NCI-H510A treated with DMSO at 0.1 percent for 48 hours (cell line): Measurements from ENCODE around the gene SYT4.
"Not testable (repeated sequence)": the region's sequence is repeated elsewhere in the genome, so short reads cannot be mapped to it uniquely, and the experiment has no call there.

ENCODE experiments used
- DNase-seq: peaks from one replicate; lab custom pipeline; 2025; lab: John Stamatoyannopoulos, UW

The SYT4 gene

GRCh38 chr18:43277164-43277600 is at the start of gene SYT4:
TSS of gene SYT4 (minus strand) at chr18:43277490. CDS start at chr18:43277281, 209 bp downstream.
- DNase-seq = peak; percentile 96

GRCh38 chr18:43322132-43322531 is 44.8 kb upstream of the SYT4 start:
- no peak for DNase-seq

DNA sequence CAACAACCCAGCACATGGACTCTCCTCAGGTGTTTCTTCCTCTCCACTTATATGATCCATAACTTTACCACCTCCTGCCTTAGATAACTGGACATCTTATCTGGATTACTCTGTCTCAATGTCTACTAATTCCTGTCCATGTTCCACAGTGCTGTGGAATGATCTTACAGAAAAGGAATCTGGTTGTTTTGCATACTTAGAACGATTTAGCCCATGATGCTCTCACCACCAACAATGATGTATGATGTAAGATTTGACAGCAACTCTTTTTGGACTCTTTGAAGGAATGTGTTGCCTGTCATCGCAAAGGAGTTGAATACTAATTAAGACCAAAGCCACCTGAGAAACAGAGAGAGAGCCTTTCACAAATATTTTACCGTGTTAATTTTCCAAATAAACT is 37.7 kb upstream of the SYT4 start:
- no peak for DNase-seq

- no peak for DNase-seq
Measured at GRCh38 chr18:43312891-43313290, 35.6 kb upstream of the SYT4 start.

- DNase-seq = no peak
Measured at GRCh38 chr18:43310239-43310638, 32.9 kb upstream of the SYT4 start.

DNA sequence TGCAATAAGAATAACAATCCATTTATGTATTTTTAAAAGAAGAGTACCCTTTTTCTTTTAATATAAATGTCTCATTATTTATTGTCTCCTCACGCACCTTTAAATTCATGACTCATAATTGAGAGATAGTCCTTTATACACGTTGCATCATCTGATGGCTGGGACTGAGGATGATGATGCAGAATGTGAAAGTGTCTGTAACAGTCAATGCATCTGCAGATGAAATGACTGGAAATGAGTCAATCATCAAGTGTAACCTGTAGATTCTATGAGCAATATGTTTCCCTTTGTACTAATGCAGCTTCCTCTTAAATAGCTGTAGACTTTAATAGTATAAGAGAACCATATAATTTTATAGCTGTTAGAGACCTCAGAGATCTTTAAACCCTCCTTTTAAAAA is 26.1 kb upstream of the SYT4 start:
- DNase-seq = no peak

GRCh38 chr18:43286187-43286586 is 8.9 kb upstream of the SYT4 start:
- not testable (repeated sequence) for DNase-seq

DNA sequence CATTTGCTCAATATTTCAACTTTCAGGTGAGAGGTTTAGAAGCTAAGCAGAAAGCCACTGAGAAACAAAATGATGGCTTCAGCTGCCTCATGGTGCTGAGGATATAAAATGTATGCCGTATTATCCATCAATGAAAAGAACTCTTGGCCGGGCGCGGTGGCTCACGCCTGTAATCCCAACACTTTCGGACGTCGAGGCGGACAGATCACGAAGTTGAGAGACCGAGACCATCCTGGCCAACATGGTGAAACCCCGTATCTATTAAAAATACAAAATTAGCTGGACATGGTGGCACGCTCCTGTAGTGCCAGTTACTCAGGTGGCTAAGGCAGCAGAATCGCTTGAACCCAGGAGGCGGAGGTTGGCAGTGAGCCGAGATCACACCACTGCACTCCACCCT is 6.0 kb upstream of the SYT4 start:
- DNase-seq = no peak

- DNase-seq = peak; percentile 98
Measured at GRCh38 chr18:43279015-43279744, 1.9 kb upstream of the SYT4 start.

GRCh38 chr18:43278355-43278754 is 1.1 kb upstream of the SYT4 start:
- peak; percentile 43 for DNase-seq

DNA sequence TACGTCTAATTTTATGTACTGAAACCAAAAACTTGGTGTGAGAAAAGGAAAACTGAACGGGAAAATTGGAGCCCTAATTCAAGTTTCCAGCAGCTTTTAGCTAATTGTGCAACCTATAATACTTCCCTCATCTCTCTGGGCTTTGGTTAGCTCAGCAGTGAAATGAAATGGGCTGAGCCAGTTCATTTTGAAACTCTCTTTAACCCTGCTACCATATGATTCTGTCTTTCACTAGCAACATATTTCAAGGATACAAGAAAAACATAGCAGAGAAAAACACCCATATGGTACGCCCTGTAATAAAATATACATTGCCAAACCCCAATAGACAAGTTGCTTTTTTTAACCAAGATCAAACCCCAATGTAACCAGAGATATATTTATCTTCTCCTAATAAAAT is 799 bp downstream of the SYT4 start:
- DNase-seq = peak; percentile 48

DNA sequence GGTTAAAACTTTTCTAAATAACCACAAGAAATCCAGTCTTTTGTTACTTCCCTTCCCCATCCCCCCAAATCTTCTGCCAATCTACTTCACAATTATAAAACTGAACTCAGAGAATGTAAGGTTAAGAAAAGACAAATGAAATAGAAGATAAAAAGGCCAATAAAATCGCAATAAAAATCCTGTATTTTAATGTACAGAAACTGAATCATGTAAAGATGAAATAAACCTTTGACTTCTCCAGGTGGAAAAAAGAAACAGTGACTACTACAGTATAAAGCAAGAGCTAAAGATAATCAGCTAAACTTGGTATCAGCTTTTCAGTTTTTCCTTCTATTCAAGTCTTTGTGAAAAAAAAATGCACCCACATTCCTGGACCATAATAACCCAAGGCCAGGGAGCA is 1.7 kb downstream of the SYT4 start:
- DNase-seq = peak; percentile 55

DNA sequence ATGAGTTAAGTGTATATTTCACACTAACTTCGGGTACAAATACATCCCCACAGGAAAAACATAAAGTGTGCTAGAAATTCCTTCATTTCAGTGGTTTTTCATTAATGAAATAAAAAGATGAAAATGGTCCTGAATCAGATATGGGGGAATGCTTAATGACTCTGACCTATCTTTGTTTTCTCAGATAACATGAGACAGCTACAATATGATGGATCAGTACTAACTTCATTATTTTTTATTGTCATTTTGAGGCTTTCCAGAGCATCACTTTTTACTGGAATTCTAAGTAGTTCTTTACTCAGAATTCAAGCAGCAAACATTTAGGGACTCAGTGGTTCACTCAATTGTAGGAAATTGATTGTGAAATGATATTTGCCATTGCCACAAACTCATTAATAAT is 2.8 kb downstream of the SYT4 start:
- no peak for DNase-seq

- DNase-seq = peak; percentile 73
Measured at GRCh38 chr18:43271593-43272432, 5.5 kb downstream of the SYT4 start.

DNA sequence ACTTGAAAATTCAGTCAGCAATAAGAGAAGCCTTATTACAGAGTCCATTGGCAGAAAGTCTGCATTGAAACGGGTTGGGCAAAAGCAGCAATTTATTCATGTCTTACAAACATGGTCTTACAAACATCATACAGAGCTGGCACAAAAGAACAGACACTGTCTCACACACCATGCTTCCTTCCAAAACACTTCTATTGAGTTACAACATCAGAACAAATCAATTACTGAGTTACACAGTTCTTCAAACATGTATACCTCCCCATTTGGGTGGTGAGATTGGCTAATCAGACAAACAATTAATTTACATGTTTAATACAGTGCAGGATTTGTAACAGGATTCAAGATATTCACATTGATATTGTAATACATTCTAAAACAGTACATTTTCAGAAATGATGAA is 9.5 kb downstream of the SYT4 start:
- no peak for DNase-seq

- DNase-seq = peak; percentile 25
Measured at GRCh38 chr18:43265465-43265864, 11.8 kb downstream of the SYT4 start.

DNA sequence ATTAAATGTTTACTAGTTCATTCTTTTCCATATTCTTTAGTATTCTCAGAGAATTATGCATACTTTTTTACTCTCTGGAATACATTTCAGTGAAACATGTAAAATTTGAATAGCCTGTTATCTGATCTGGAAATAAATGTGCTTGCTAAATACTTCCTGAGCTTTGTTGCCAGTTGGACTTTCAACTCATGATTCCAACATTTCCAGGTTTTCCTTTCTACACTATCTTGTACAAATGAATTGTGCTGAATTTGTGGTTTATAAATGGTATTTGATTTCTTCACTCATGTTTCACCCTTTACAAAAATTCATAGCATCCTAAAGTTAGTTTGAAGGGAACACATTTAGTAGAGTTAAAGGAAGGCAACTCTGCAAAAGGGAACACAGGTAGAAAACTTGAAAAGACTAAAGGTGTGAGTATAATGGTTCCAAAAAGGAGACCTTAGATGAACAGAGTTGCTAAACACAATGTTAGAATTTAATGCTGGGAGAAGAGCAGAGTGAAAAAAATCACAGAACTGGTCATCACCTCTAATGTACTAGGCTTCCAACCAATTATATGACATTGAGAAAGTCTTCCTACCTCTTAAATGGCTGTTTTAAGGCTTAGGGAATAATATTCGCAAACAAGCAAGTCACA is 28.6 kb downstream of the SYT4 start:
- no peak for DNase-seq

DNA sequence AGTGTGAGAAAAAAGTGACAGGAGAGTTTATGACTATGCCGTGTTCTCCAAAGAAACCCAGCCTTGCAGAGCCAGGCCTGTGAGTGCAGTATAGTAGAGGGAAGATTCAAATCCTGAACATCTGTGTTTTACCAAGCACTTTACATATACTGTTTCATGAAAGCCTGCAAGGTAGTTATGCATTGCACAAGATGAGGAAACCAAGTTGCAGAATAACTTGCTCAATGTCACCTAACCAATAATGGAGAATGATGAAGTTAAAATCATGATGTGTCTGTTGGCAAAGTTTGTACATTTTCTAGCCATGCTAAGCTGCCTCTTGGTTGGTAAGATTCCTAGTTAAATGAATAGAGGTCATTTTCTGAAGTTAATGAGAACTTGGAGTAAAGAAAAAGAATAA is 29.3 kb downstream of the SYT4 start:
- no peak for DNase-seq

DNA sequence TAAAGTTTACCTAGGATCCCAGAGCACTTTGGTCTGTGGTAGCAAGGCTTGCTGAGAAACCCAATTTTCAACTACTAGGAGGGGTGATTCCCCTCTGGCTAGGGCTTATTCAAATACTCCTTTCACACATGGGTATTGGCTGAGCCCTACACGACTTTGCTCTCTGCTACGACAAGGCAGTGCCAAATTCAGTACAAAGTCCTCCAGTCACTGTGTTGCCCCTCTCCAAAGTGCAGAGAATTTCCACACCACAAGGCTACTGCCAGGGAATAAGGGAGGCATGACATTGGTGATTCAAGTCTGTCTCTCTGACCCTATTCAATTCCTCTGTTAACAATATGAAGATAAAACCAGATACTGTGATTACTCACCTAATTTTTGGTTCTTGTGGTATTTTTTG is 38.9 kb downstream of the SYT4 start:
- DNase-seq = no peak

- DNase-seq = no peak
Measured at GRCh38 chr18:43236921-43237320, 40.4 kb downstream of the SYT4 start.

DNA sequence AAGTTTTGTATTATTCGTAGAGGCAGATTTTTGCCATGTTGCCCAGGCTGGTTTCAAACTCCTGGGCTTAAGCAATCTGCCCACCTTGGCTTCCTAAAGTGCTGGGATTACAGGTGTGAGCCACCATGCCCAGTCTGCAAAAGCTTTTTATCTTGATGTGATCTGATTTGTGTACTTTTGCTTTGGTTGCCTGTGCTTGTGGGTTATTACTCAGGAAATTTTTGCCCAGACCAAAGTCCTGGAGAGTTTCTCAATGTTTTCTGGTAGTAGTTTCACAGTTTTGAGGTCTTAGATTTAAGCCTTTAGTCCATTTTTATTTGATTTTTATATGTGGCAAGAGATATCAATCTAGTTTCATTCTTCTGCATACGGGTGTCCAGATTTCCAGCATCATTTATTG is 42.4 kb downstream of the SYT4 start:
- no peak for DNase-seq

DNA sequence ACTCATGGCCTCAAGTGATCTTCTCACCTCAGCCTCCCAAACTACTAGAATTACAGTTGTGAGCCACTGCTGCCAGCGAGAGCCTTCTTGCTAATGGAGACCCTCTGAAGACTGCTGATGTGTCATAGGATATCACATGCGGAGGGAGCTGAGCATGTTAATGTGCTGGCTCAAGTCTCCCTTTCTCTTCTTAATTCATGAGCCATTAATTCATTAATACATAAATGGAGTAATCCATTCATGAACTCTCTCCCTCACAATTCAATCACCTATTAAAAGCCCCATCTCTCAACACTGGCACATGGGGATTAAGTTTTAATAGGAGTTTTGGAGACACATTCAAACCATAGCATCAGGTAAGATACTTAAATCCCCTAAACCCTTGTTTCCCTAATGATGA is 54.8 kb downstream of the SYT4 start:
- DNase-seq = no peak

GRCh38 chr18:43220691-43221090 is 56.6 kb downstream of the SYT4 start:
- no peak for DNase-seq
